ENCODE measurements around the gene HDDC2. TPM values are rescaled to one million over a fixed set of nuclear protein-coding genes. Genes with fewer than 3 reads are reported as not detected.

Gene HDDC2
- total RNA-seq, 1 experiment from 2014 or later = 95.6 TPM

GRCh38 chr6:125279961-125280360, 21.8 kb downstream of the HDDC2 start (continued):
- TF ChIP-seq POLR2AphosphoS5 (IDR thresholded peaks at IDR 0.05; ENCODE audit: low read depth, low read length) (no peak), ATF3 (IDR thresholded peaks at IDR 0.05) (no peak), SIN3A (IDR thresholded peaks at IDR 0.05; ENCODE audit: low read depth) (no peak), RAD21 (IDR thresholded peaks at IDR 0.05; ENCODE audit: low read depth) (no peak), EZH2 (IDR thresholded peaks at IDR 0.05) (no peak)

GRCh38 chr6:125277838-125278237, 23.9 kb downstream of the HDDC2 start:
- Histone ChIP-seq H3K4me2 (ENCODE audit: low read length) (no peak overlapping the region), H2AFZ (ENCODE audit: low read depth, low read length, poor library complexity, severe bottlenecking) (no peak overlapping the region), H3K27me3 (ENCODE audit: insufficient read depth, low read length) (no peaks in the 10 kb centered on the region), H3K36me3 (ENCODE audit: control insufficient read depth in 1 of 2, insufficient read depth in 2 of 2, low read length in 2 of 2) (peaks cover 6 to 11% of the 10 kb centered on the region in 2 experiments; a peak in 2 of 4 replicates), H3K9me3 (ENCODE audit: control insufficient read depth in 1 of 2, insufficient read depth in 1 of 2, low read depth in 1 of 2, low read length in 2 of 2) (no peaks in the 10 kb centered on the region), H3K9me2 (ENCODE audit: insufficient read depth) (no peaks in the 10 kb centered on the region), H3K4me1 (ENCODE audit: control insufficient read depth in 1 of 2, insufficient read depth in 2 of 2, low read length in 2 of 2) (peaks cover 0 to 7% of the 10 kb centered on the region in 2 experiments; a peak in 1 of 4 replicates), H3K4me3 (replicated peaks in 1 of 2; ENCODE audit: low read depth in 1 of 2, low read length in 2 of 2) (no peak overlapping the region), H3K9ac (ENCODE audit: low read length) (no peak overlapping the region), H3K27ac (ENCODE audit: low read depth, low read length) (no peak overlapping the region), H4K20me1 (ENCODE audit: insufficient read depth) (no peaks in the 10 kb centered on the region), H3K79me2 (ENCODE audit: insufficient read depth, low read length) (peaks cover 47% of the 10 kb centered on the region)
- ChIA-PET RAD21 (ENCODE audit: low non-redundant PET in 1 of 2, low total read pairs in 2 of 2, uncharacterized antibody in 2 of 2, unreplicated experiment in 2 of 2) (no interaction called here), POLR2A (no interaction called here), CTCF (no interaction called here)
- intact Hi-C loops (cut with micrococcal nuclease) = no loop called here
- no peak for TF ChIP-seq ELF1 (IDR thresholded peaks at IDR 0.05; ENCODE audit: borderline replicate concordance, low read depth)
- TF ChIP-seq EZH2 (IDR thresholded peaks at IDR 0.05) = no peak
- ATAC-seq (no peak), DNase-seq (ENCODE audit: low read depth, low spot score) (no peak)
- BruUV-seq (replicated peaks) = no TSS peak

GRCh38 chr6:125275779-125276178, 26.0 kb downstream of the HDDC2 start:
- ChIA-PET POLR2A (no interaction called here), RAD21 (ENCODE audit: low non-redundant PET in 1 of 2, low total read pairs in 2 of 2, uncharacterized antibody in 2 of 2, unreplicated experiment in 2 of 2) (no interaction called here), CTCF (no interaction called here)
- Histone ChIP-seq H3K27ac (ENCODE audit: low read depth, low read length) (no peak overlapping the region), H3K27me3 (ENCODE audit: insufficient read depth, low read length) (no peaks in the 10 kb centered on the region), H2AFZ (ENCODE audit: low read depth, low read length, poor library complexity, severe bottlenecking) (no peak overlapping the region), H3K9ac (ENCODE audit: low read length) (no peak overlapping the region), H3K79me2 (ENCODE audit: insufficient read depth, low read length) (peaks cover 28% of the 10 kb centered on the region), H3K9me2 (ENCODE audit: insufficient read depth) (no peaks in the 10 kb centered on the region), H3K9me3 (ENCODE audit: control insufficient read depth in 1 of 2, insufficient read depth in 1 of 2, low read depth in 1 of 2, low read length in 2 of 2) (no peaks in the 10 kb centered on the region), H3K4me1 (ENCODE audit: control insufficient read depth in 1 of 2, insufficient read depth in 2 of 2, low read length in 2 of 2) (peaks cover 0 to 7% of the 10 kb centered on the region in 2 experiments; a peak in 1 of 4 replicates), H3K36me3 (ENCODE audit: control insufficient read depth in 1 of 2, insufficient read depth in 2 of 2, low read length in 2 of 2) (peaks cover 8 to 16% of the 10 kb centered on the region in 2 experiments; a peak in 2 of 4 replicates), H3K4me2 (ENCODE audit: low read length) (no peak overlapping the region), H4K20me1 (ENCODE audit: insufficient read depth) (no peaks in the 10 kb centered on the region), H3K4me3 (replicated peaks in 1 of 2; ENCODE audit: low read depth in 1 of 2, low read length in 2 of 2) (no peak overlapping the region)
- TF ChIP-seq ZNF274 (IDR thresholded peaks at IDR 0.05; ENCODE audit: low read depth, low read length) (no peak), ELF1 (IDR thresholded peaks at IDR 0.05; ENCODE audit: borderline replicate concordance, low read depth) (no peak), YY1 (IDR thresholded peaks at IDR 0.05; ENCODE audit: extremely low read depth, insufficient replicate concordance, low read depth, low read length) (no peak), TCF7L2 (IDR thresholded peaks at IDR 0.05; ENCODE audit: borderline replicate concordance, extremely low read depth, insufficient read depth, insufficient read length) (no peak), SRF (IDR thresholded peaks at IDR 0.05; ENCODE audit: low read depth) (no peak), CEBPB (IDR thresholded peaks at IDR 0.05; ENCODE audit: low read depth) (no peak), EZH2phosphoT487 (IDR thresholded peaks at IDR 0.05; ENCODE audit: borderline replicate concordance) (no peak), SIN3A (IDR thresholded peaks at IDR 0.05; ENCODE audit: low read depth) (no peak), RAD21 (IDR thresholded peaks at IDR 0.05; ENCODE audit: low read depth) (no peak), FOSL1 (IDR thresholded peaks at IDR 0.05; ENCODE audit: low read depth) (no peak), ZBTB33 (IDR thresholded peaks at IDR 0.05; ENCODE audit: extremely low read depth, insufficient replicate concordance, low read length) (no peak), POLR2A (IDR thresholded peaks at IDR 0.05; ENCODE audit: borderline replicate concordance, extremely low read depth, insufficient read depth, insufficient read length) (no peak), ATF3 (IDR thresholded peaks at IDR 0.05) (no peak), EZH2 (IDR thresholded peaks at IDR 0.05) (no peak)
- ATAC-seq = no peak
- DNase-seq (ENCODE audit: low read depth, low spot score) = no peak
- BruUV-seq (replicated peaks) = no TSS peak
- intact Hi-C loops (cut with micrococcal nuclease) = no loop called here

Data from HCT116 (cell line).